NT2/D1 (cell line): Measurements from ENCODE around the gene DOCK8.

Source experiments
- YY1 ChIP-seq: IDR thresholded peaks from 2 replicates; pipeline ENCODE4 v1.6.1; 2011; ENCODE audit not compliant: insufficient read length, insufficient read depth
- ZNF274 ChIP-seq: IDR thresholded peaks from 2 replicates; pipeline ENCODE4 v1.6.1; 2011; ENCODE audit warnings: mild to moderate bottlenecking, low read depth, low read length

- TF ChIP-seq YY1 (no peak), ZNF274 (no peak)
Measured at GRCh38 chr9:264231-264630, 49.6 kb downstream of the DOCK8 start.
